ENCODE results near the gene ACTL6A.

The ACTL6A gene

DNA sequence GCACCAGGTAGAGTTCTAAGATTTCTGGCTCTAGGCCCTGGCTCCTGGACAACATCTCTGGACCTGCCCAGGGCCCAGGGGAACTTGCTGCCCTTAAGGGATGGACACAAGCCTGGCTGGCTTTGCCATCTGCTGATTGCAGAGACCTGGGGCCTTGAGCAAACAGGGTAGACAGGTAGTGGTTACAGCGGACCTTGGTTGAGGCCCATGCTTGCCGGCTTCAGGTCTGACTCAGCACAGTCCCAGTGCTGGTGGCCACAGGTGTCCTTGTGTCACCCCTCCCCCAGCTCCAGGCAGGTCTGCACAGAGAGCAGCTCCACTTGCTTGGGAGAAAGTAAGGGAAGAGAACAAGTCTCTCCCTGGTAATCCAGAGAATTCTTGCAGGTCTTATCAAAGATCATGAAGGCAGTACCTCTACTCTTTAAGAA, 15.9 kb upstream of the ACTL6A start:
- H3K27me3 Mint-ChIP-seq: peaks cover 0 to 5% of the 10 kb centered on the region in 2 donors

DNA sequence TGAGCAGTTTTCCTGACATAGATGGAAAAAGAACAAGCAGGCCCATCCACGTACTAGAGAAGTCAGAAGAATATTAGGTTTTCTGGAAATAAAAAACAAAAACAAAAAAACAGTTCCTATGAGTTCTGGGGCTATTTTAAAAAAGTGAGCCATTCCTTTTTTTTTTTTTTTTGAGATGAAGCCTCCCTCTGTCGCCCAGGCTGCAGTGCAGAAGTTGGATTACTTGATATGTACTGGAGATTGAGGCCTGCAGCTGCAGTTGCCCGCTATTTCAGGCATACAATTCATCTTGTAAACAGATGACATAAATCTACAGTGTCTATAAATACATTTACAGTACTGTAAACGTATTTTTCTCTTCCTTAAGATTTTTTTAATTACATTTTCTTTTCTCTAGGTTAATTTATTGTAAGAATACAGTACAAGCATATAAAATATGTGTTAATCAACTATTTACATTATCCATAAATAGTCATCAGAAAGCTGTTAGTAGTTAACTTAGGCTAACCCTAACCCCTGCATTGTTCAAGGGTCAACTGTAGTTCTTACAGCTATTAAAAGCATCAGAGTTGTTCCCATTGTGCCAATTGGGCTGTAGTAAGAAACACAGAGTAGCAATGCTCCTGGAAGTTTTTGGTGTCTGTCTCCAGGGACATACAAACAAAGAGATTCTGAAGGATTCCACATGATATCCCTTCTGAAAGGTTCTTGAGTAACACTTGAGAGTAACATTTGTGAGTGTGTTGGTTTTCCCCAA, 11.2 kb upstream of the ACTL6A start:
- Mint-ChIP-seq H3K4me3 (no peak overlapping the region), H3K36me3 (ENCODE audit: insufficient read depth) (no peaks in the 10 kb centered on the region), H3K9me3 (no peaks in the 10 kb centered on the region), H3K27ac (no peak overlapping the region), H3K27me3 (no peaks in the 10 kb centered on the region), H3K4me1 (ENCODE audit: low read depth in 2 of 2) (no peaks in the 10 kb centered on the region)
- no peak for ATAC-seq (replicated peaks)
- DNase-seq: no peak

More for the DNA sequence above, 15.9 kb upstream of the ACTL6A start:
- ATAC-seq (replicated peaks) (no peak), DNase-seq (no peak)
- no peaks in the 10 kb centered on the region for H3K9me3 Mint-ChIP-seq
- no peaks in the 10 kb centered on the region for H3K4me1 Mint-ChIP-seq (ENCODE audit: low read depth in 2 of 2)
- H3K27ac Mint-ChIP-seq: no peak overlapping the region
- no peaks in the 10 kb centered on the region for H3K36me3 Mint-ChIP-seq (ENCODE audit: insufficient read depth)
- H3K4me3 Mint-ChIP-seq: no peak overlapping the region

DNA sequence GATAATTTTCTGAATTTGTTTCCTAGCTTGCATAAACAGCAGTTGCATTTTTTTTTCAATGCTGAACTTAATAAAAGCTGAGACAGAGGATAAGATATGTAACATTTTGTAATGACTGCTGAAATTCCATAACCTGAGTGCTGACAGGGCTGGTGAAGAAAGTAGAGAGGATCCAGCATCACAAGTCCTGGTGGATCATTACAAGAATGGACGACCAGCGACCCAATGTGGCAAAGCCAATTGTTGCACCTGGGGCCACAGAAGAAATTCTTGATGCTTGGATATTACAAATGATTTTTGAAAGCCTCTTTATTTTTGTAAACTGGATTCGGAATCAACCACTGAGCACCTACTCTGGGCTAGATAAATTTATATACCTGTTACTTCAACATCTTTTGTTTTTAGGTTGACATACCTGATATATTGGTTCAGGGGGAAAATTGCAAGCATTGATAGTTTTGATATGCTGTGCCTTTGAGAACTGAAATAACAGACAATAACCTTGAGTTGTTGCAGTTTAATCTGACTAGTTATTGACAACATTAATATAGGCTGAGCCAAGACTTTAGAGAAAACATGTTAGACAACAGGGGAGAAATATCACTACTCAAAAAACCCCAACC, 3.9 kb upstream of the ACTL6A start:
- DNase-seq (peak; percentile 9 to 37 (median 27)), ATAC-seq (replicated peaks) (no peak)
- Mint-ChIP-seq H3K4me1 (ENCODE audit: low read depth in 2 of 2) (peaks cover 8 to 9% of the 10 kb centered on the region in 2 donors), H3K9me3 (no peaks in the 10 kb centered on the region), H3K4me3 (no peak overlapping the region), H3K36me3 (ENCODE audit: insufficient read depth) (peaks cover 8% of the 10 kb centered on the region), H3K27me3 (no peaks in the 10 kb centered on the region), H3K27ac (no peak overlapping the region)

DNA sequence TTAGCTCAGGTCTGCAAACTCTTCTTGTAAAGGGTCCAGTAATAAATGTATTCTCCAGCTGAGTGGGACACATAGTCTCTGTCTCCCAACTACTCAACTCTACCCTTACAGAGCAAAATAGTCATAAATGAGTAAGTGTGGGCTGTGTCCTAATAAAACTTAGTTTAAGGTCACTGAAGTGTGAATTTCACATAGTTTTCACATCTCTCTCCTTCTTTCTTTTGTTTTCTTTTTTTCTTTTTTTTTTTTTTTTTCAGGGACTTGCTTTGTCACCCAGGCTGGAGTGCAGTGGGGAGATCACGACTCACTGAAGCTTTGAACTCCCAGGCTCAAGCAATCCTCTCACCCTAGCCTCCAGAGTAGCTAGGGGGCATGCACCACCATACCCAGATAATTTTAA, 1.9 kb upstream of the ACTL6A start:
- no peaks in the 10 kb centered on the region for H3K9me3 Mint-ChIP-seq
- peaks cover 8% of the 10 kb centered on the region for H3K36me3 Mint-ChIP-seq (ENCODE audit: insufficient read depth)
- H3K4me3 Mint-ChIP-seq: no peak overlapping the region
- H3K27ac Mint-ChIP-seq: no peak overlapping the region
- peaks cover 17 to 22% of the 10 kb centered on the region in 2 donors for H3K4me1 Mint-ChIP-seq (ENCODE audit: low read depth in 2 of 2)
- no peaks in the 10 kb centered on the region for H3K27me3 Mint-ChIP-seq
- no peak for ATAC-seq (replicated peaks)
- no peak for DNase-seq

DNA sequence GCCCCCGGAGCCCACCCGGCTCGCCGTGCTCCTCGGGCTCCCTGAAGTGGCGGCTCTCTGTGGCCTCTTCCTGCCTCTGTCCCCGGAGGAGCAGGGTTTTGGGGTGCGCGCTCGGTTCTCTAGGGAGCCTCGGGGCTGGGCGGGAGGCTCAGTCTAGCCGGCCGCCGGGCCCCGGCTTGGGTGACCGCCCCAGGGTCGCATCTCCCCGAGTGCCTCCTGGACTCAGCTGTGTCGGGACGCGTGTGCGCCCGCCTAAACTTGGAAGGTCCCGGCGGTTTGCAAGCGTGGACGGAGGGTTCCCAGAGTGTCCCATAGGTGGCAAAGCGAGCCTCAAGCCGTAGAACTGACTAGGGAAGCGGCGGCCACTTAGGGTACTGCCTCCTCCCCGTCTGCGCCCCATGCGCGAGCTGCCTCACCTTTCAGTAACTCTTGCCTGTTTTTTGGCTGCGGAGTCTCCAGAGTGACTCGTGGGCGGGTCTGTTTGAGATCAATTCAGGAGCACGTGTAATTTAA, 601 bp downstream of the ACTL6A start:
- Mint-ChIP-seq H3K4me1 (ENCODE audit: low read depth in 2 of 2) (peaks cover 18 to 24% of the 10 kb centered on the region in 2 donors), H3K9me3 (no peaks in the 10 kb centered on the region), H3K27me3 (no peaks in the 10 kb centered on the region), H3K27ac (peak overlapping the region; percentile 73 to 87), H3K4me3 (peak overlapping the region; percentile 95), H3K36me3 (ENCODE audit: insufficient read depth) (peaks cover 8% of the 10 kb centered on the region)
- ATAC-seq (replicated peaks) (peak; percentile 61), DNase-seq (peak; percentile 49 to 58 (median 55))

DNA sequence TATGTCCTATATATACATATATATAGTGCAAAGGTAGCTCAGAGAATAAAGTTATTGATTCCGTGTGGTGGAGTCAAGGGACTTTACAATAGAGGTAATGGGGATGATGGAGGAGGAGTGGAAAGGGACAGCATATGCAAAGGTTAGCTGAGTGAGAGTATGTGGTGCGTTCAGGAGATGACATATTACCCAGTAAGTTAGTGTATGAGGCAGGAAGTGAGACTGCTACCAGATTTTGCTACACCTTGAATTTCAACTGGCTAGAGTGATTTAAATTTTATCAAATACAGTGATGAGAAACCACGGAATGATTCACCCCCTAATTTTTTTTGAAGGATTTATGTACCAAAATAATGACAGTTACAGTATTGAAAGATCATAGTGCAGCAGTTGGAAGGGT, 2.8 kb downstream of the ACTL6A start:
- no peak for DNase-seq
- no peak for ATAC-seq (replicated peaks)
- Mint-ChIP-seq H3K4me3 (no peak overlapping the region), H3K27me3 (no peaks in the 10 kb centered on the region), H3K36me3 (ENCODE audit: insufficient read depth) (peaks cover 19% of the 10 kb centered on the region), H3K4me1 (ENCODE audit: low read depth in 2 of 2) (peaks cover 22 to 24% of the 10 kb centered on the region in 2 donors), H3K9me3 (no peaks in the 10 kb centered on the region), H3K27ac (peak overlapping the region in 1 of 2 donors; percentile 3)

DNA sequence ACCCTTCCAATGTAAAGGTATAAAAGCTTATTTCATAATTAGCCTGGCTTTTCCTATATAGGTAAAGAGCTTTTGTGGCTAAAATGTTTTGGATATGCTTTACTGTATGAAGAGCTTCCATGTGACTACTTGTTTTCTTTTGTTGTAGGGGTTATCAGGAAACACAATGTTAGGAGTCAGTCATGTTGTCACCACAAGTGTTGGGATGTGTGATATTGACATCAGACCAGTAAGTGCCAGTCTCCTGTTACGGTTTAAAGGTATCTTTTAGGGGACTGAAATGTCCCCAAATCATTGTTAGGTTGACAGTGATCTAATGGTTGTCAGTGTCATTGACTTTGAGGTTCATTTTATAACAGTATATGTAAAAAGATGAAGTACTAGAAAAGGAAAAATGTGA, 18.3 kb downstream of the ACTL6A start:
- no peak for DNase-seq
- H3K27me3 Mint-ChIP-seq: no peaks in the 10 kb centered on the region
- ATAC-seq (replicated peaks): no peak
- peaks cover 62% of the 10 kb centered on the region for H3K36me3 Mint-ChIP-seq (ENCODE audit: insufficient read depth)
- H3K9me3 Mint-ChIP-seq: no peaks in the 10 kb centered on the region
- H3K4me3 Mint-ChIP-seq: no peak overlapping the region
- no peaks in the 10 kb centered on the region for H3K4me1 Mint-ChIP-seq (ENCODE audit: low read depth in 2 of 2)
- peak overlapping the region in 1 of 2 donors; percentile 22 for H3K27ac Mint-ChIP-seq

DNA sequence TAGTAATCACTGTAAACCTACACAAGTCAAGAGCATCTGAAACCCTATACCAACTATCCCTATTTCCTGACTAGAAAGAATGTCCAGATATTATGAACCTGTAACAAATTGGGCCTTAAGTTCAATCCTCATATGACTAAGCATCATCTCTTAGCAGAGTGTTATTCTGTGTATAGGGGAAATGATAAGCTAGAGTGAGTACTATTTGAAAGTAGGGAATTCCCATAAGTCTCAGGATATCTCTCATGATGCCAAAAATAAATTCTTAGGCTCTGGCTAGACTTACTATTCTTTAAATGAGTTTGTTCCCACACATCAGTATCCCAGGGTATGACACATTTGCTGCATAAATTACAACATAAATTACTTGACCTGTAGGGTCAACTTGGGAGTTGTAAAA, 26.4 kb downstream of the ACTL6A start:
- peaks cover 89% of the 10 kb centered on the region for H3K36me3 Mint-ChIP-seq (ENCODE audit: insufficient read depth)
- no peak for DNase-seq
- ATAC-seq (replicated peaks): no peak
- no peak overlapping the region for H3K27ac Mint-ChIP-seq
- peaks cover 0 to 7% of the 10 kb centered on the region in 2 donors for H3K4me1 Mint-ChIP-seq (ENCODE audit: low read depth in 2 of 2)
- no peak overlapping the region for H3K4me3 Mint-ChIP-seq
- H3K9me3 Mint-ChIP-seq: no peaks in the 10 kb centered on the region
- H3K27me3 Mint-ChIP-seq: no peaks in the 10 kb centered on the region

DNA sequence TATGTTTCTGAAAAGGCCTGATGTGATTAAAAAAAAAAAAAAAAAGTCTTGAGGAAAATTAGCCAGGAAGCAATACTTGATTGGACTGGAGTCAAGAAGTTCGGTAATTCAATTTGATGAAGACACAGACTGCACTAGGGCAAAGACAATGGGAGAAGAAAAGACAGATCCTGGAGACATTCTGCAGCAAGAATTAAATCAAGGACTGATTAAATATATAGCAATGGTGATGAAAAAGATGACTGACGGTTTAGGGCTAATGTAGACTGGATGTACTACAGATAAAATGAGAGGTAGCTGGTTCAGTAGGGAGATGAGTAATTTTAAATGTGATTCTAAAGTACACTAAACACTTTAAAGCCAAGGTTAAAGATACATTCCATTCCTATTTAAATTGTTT, 27.9 kb downstream of the ACTL6A start:
- Mint-ChIP-seq H3K9me3 (no peaks in the 10 kb centered on the region), H3K4me1 (ENCODE audit: low read depth in 2 of 2) (peaks cover 0 to 7% of the 10 kb centered on the region in 2 donors), H3K36me3 (ENCODE audit: insufficient read depth) (peaks cover 83% of the 10 kb centered on the region), H3K4me3 (no peak overlapping the region), H3K27ac (peak overlapping the region in 1 of 2 donors; percentile 17), H3K27me3 (no peaks in the 10 kb centered on the region)
- DNase-seq (no peak), ATAC-seq (replicated peaks) (no peak)

DNA sequence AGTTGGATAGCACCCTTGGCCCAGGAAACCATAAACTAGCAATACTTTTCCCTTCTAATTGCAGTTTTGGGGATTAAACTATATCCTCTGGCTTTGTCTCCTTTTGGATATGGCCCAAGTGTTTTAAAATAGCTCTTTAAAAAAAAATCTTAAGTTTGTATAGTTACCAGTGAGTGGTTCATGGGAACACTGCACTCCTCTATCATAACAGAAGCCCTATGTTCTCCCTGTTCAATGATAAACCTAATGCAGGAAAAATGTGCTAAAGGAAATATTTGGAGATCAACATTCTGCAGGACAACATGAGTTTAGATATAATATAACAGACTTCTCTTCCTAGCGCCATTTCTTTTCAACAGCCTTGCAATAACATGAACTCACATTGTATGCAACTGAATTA, 28.6 kb downstream of the ACTL6A start:
- H3K27ac Mint-ChIP-seq: no peak overlapping the region
- H3K4me3 Mint-ChIP-seq: no peak overlapping the region
- no peak for ATAC-seq (replicated peaks)
- DNase-seq: no peak
- no peaks in the 10 kb centered on the region for H3K9me3 Mint-ChIP-seq
- no peaks in the 10 kb centered on the region for H3K27me3 Mint-ChIP-seq
- H3K4me1 Mint-ChIP-seq (ENCODE audit: low read depth in 2 of 2): peaks cover 0 to 7% of the 10 kb centered on the region in 2 donors
- H3K36me3 Mint-ChIP-seq (ENCODE audit: insufficient read depth): peaks cover 84% of the 10 kb centered on the region

DNA sequence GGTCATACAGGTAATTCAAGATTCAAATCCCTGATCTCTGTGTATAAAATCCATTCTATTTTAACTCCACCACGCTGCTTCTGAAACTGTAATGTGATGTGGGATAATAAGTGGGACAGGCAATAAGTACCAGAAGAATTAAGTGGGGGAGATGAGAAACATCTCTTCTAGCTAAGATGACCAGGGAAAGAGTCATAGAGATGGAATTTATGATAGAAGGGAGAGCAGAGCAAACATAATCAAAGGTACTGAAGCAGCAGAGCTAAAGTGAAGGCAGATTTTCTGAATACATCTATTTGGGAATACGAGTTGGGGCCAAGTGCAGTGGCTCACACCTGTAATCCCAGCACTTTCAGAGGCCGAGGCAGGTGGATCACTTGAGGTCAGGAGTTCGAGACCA, 36.8 kb downstream of the ACTL6A start:
- Mint-ChIP-seq H3K27ac (peak overlapping the region in 1 of 2 donors; percentile 65), H3K36me3 (ENCODE audit: insufficient read depth) (peaks cover 73% of the 10 kb centered on the region), H3K4me1 (ENCODE audit: low read depth in 2 of 2) (peaks cover 3 to 21% of the 10 kb centered on the region in 2 donors), H3K9me3 (no peaks in the 10 kb centered on the region), H3K27me3 (no peaks in the 10 kb centered on the region), H3K4me3 (no peak overlapping the region)
- no peak for DNase-seq
- ATAC-seq (replicated peaks): no peak

DNA sequence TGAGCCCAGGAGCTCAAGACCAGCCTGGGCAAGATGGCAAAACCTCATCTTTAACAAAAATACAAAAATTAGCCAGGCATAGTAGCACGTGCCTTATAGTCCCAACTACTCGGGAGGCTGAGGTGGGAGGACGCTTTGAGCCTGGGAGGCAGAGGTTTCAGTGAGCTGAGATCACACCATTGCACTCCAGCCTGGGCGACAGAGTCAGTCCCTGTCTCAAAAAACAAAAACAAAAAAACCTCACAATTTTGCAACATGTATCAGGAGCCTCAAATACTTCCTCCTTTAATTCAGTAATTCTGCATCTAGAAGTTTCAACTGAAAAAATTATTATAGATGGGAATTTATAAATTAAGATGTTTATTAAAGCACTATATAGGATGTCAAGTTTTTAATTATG, 40.6 kb downstream of the ACTL6A start:
- Mint-ChIP-seq H3K4me1 (ENCODE audit: low read depth in 2 of 2) (peaks cover 16 to 30% of the 10 kb centered on the region in 2 donors), H3K9me3 (no peaks in the 10 kb centered on the region), H3K4me3 (peak overlapping the region; percentile 98 to 99), H3K27me3 (no peaks in the 10 kb centered on the region), H3K27ac (peak overlapping the region; percentile 99), H3K36me3 (ENCODE audit: insufficient read depth) (peaks cover 54% of the 10 kb centered on the region)
- DNase-seq (no peak), ATAC-seq (replicated peaks) (no peak)

DNA sequence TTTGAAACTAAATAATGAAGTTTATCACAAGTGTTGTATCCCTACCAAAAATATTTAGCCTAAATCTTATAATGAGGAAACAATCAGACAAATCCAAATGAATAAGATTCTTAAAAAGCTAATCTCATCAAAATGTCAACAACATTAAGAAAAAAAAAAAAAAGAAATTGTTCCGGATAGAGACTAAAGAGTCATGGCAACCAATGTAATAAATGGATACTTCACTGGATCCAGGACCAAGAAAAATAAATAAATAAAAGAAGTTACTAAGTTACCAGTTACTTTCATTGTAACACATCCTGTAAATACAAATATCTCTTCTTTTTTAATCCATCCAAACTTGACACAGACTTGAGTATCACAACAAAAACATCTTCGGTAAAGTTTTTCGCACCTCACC, 41.1 kb downstream of the ACTL6A start:
- ATAC-seq (replicated peaks): no peak
- peaks cover 49% of the 10 kb centered on the region for H3K36me3 Mint-ChIP-seq (ENCODE audit: insufficient read depth)
- no peaks in the 10 kb centered on the region for H3K27me3 Mint-ChIP-seq
- H3K4me1 Mint-ChIP-seq (ENCODE audit: low read depth in 2 of 2): peaks cover 18 to 32% of the 10 kb centered on the region in 2 donors
- H3K27ac Mint-ChIP-seq: peak overlapping the region; percentile 99
- no peak for DNase-seq
- peak overlapping the region; percentile 98 to 99 for H3K4me3 Mint-ChIP-seq
- H3K9me3 Mint-ChIP-seq: no peaks in the 10 kb centered on the region

All from effector memory CD8-positive, alpha-beta T cell (primary cell).